Panc1 (cell line): ENCODE results near the gene NR5A1. TPM values are rescaled to one million over a fixed set of nuclear protein-coding genes. Genes with fewer than 3 reads are reported as not detected.

Source experiments
- ATAC-seq: fragments of 200-7000 bp; cut with Tn5 transposase; 2 replicates; pipeline ENCODE4 v1.9.1; 2020; ENCODE audit warnings: mild to moderate bottlenecking, moderate library complexity
- BruUV-seq: library from RNA; stranded (reverse); fragments of 400-500 nt; replicated peaks from 2 replicates; lab custom pipeline; 2021; lab: Mats Ljungman, UMichigan
- CTCF ChIA-PET: fragments of 300-600 bp; sonication (Branson Sonifier 250); formaldehyde crosslinking; loops from one replicate; lab custom pipeline; 2022; ENCODE audit warnings: antibody characterized with exemption; lab: Charles Lee
- POLR2A ChIA-PET: fragments of 300-600 bp; sonication (Branson Sonifier 250); formaldehyde crosslinking; loops from one replicate; lab custom pipeline; 2022; ENCODE audit warnings: antibody characterized with exemption; lab: Charles Lee
- DNase-seq: peaks from one replicate; pipeline ENCODE4 v3.0.0-alpha.2; 2010; ENCODE audit warnings: low read depth, low spot score
- H3K27ac ChIP-seq: 2 replicates; pipeline ENCODE4 v1.5.1; 2011; ENCODE audit warnings: mild to moderate bottlenecking, low read length, inconsistent platforms
- H3K27me3 ChIP-seq: fragments of 200-500 bp; sonication (Bioruptor generic); 2 replicates; pipeline ENCODE4 v1.6.0; 2014; ENCODE audit warnings: low read length, inconsistent platforms; ENCODE audit not compliant: control insufficient read depth, insufficient read depth
- H3K36me3 ChIP-seq: fragments of 200-500 bp; sonication (Bioruptor generic); 2 replicates; pipeline ENCODE4 v1.5.1; 2014; ENCODE audit warnings: inconsistent platforms, mild to moderate bottlenecking, low read length, moderate library complexity; ENCODE audit not compliant: control insufficient read depth, insufficient read depth
- H3K4me1 ChIP-seq: 2 replicates; pipeline ENCODE4 v1.5.1; 2011; ENCODE audit warnings: inconsistent platforms, mild to moderate bottlenecking, low read length, moderate library complexity; ENCODE audit not compliant: control insufficient read depth, insufficient read depth
- H3K4me3 ChIP-seq, 2 experiments: 2 replicates each; pipeline ENCODE4 v1.5.1; 2011 to 2012; ENCODE audit warnings: low read depth in 2 of 2, low read length in 2 of 2, mild to moderate bottlenecking in 2 of 2, inconsistent platforms in 1 of 2, moderate library complexity in 1 of 2
- H3K9me3 ChIP-seq: fragments of 200-500 bp; sonication (Bioruptor generic); 2 replicates; pipeline ENCODE4 v1.5.1; 2014; ENCODE audit warnings: low read depth, mild to moderate bottlenecking, inconsistent platforms, low read length, moderate library complexity; ENCODE audit not compliant: control insufficient read depth, insufficient read depth
- POLR2AphosphoS5 ChIP-seq: IDR thresholded peaks from 2 replicates; pipeline ENCODE4 v1.6.1; 2012; ENCODE audit warnings: mild to moderate bottlenecking, low read depth, low read length, moderate library complexity
- SIN3A ChIP-seq: IDR thresholded peaks from 2 replicates; pipeline ENCODE4 v1.6.1; 2012; ENCODE audit warnings: low read depth, mild to moderate bottlenecking, low read length, moderate library complexity, borderline replicate concordance; ENCODE audit not compliant: insufficient read depth
- TCF7L2 ChIP-seq: IDR thresholded peaks from 2 replicates; pipeline ENCODE4 v1.6.1; 2011; ENCODE audit warnings: mild to moderate bottlenecking, low read depth, low read length, inconsistent platforms
- in situ Hi-C: cut with HindIII; loops from 2 replicates; pipeline ENCODE4 v1.10.0; 2016; ENCODE audit warnings: low sequenced_read_pairs, low pct_unique_long_range_greater_than_20kb
- intact Hi-C: fragments of 100-400 bp; cut with micrococcal nuclease; formaldehyde crosslinking; loops from one replicate; pipeline ENCODE4 v1.10.0; 2022; ENCODE audit not compliant: unreplicated experiment
- total RNA-seq: library from RNA; stranded (reverse); gene quantifications from one replicate; pipeline ENCODE4 v1.2.1, GENCODE V29; 2021; ENCODE audit not compliant: unreplicated experiment
- TF ChIP-seq, protein P1 (sequence below), 2 experiments: IDR thresholded peaks; 2 replicates each; pipeline ENCODE4 v1.6.1; 2011 to 2012; ENCODE audit warnings: low read depth in 2 of 2, control low read depth in 1 of 2, low read length in 1 of 2, mild to moderate bottlenecking in 1 of 2, moderate library complexity in 1 of 2; ENCODE audit not compliant: insufficient read depth in 1 of 2
- TF ChIP-seq, protein P2 (sequence below): fragments of 450-650 bp; IDR thresholded peaks from 2 replicates; pipeline ENCODE4 v1.5.1; 2017; ENCODE audit warnings: mild to moderate bottlenecking

The NR5A1 gene
- total RNA-seq, 1 experiment from 2014 or later = 2.5 TPM

DNA sequence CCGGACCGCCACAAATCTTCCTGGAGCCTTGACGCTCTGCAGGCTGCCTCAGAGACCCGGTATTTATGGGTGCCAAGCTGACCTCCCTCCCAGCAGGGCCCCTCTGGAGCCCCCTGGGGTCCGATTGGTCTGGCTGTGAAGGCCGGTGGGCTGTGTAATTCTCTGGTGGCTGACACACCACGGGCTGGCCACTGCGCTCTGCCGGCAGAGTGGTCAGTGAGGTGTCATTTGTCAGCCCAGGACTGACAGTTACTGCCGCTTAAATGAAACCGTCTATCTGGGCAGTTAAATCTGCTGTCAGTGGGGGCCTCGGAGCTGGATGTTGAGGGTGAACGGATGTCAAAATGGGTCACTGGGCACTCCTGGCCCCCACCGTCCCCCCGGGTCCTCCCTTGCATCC lies 10.7 kb downstream of the NR5A1 start:
- BruUV-seq = no TSS peak
- in situ Hi-C loops (no loop called here), intact Hi-C loops (no loop called here)
- POLR2A ChIA-PET = no interaction called here
- TF ChIP-seq, protein P1, sequence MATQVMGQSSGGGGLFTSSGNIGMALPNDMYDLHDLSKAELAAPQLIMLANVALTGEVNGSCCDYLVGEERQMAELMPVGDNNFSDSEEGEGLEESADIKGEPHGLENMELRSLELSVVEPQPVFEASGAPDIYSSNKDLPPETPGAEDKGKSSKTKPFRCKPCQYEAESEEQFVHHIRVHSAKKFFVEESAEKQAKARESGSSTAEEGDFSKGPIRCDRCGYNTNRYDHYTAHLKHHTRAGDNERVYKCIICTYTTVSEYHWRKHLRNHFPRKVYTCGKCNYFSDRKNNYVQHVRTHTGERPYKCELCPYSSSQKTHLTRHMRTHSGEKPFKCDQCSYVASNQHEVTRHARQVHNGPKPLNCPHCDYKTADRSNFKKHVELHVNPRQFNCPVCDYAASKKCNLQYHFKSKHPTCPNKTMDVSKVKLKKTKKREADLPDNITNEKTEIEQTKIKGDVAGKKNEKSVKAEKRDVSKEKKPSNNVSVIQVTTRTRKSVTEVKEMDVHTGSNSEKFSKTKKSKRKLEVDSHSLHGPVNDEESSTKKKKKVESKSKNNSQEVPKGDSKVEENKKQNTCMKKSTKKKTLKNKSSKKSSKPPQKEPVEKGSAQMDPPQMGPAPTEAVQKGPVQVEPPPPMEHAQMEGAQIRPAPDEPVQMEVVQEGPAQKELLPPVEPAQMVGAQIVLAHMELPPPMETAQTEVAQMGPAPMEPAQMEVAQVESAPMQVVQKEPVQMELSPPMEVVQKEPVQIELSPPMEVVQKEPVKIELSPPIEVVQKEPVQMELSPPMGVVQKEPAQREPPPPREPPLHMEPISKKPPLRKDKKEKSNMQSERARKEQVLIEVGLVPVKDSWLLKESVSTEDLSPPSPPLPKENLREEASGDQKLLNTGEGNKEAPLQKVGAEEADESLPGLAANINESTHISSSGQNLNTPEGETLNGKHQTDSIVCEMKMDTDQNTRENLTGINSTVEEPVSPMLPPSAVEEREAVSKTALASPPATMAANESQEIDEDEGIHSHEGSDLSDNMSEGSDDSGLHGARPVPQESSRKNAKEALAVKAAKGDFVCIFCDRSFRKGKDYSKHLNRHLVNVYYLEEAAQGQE (IDR thresholded peaks at IDR 0.05; ENCODE audit: insufficient read depth in 1 of 2, low read depth in 2 of 2, low read length in 1 of 2) = no peak
- TF ChIP-seq POLR2AphosphoS5 (no peak), TCF7L2 (no peak), SIN3A (no peak)
- TF ChIP-seq, protein P2, sequence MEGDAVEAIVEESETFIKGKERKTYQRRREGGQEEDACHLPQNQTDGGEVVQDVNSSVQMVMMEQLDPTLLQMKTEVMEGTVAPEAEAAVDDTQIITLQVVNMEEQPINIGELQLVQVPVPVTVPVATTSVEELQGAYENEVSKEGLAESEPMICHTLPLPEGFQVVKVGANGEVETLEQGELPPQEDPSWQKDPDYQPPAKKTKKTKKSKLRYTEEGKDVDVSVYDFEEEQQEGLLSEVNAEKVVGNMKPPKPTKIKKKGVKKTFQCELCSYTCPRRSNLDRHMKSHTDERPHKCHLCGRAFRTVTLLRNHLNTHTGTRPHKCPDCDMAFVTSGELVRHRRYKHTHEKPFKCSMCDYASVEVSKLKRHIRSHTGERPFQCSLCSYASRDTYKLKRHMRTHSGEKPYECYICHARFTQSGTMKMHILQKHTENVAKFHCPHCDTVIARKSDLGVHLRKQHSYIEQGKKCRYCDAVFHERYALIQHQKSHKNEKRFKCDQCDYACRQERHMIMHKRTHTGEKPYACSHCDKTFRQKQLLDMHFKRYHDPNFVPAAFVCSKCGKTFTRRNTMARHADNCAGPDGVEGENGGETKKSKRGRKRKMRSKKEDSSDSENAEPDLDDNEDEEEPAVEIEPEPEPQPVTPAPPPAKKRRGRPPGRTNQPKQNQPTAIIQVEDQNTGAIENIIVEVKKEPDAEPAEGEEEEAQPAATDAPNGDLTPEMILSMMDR = no peak
- DNase-seq (no peak), ATAC-seq (no peak)
- Histone ChIP-seq H3K36me3 (no peaks in the 10 kb centered on the region), H3K4me1 (no peaks in the 10 kb centered on the region), H3K27ac (no peak overlapping the region), H3K4me3 (no peak overlapping the region), H3K9me3 (no peaks in the 10 kb centered on the region), H3K27me3 (no peaks in the 10 kb centered on the region)
- CTCF ChIA-PET = interaction anchor here (0.6 kb wide), 1 partner anchor 85 kb away, joined by 5 read pairs; no protein-coding TSS in a partner anchor

DNA sequence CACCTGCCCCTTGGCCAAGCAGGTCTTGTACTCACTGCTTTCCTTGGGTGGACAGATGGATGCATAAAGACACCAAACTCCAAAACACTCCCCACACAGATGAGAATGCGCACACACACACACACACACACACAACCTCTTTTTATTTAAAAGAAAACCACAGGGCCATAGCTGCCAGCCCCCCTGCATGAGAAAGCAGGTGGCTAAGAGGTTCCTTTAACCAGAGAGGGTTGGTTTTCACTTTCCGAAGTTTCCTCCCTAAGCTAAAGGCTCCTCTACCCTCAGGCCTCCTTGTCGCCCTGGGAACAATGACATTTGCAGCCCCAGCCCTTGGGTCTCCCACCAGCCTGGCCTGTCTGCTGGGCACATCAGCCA lies 11.1 kb downstream of the NR5A1 start:
- Histone ChIP-seq H3K27me3 (no peaks in the 10 kb centered on the region), H3K9me3 (no peaks in the 10 kb centered on the region), H3K27ac (no peak overlapping the region), H3K4me3 (no peak overlapping the region), H3K36me3 (no peaks in the 10 kb centered on the region), H3K4me1 (no peaks in the 10 kb centered on the region)
- ATAC-seq = no peak
- intact Hi-C loops (no loop called here), in situ Hi-C loops (no loop called here)
- BruUV-seq = no TSS peak
- ChIA-PET CTCF (no interaction called here), POLR2A (no interaction called here)
- TF ChIP-seq, protein P2 = no peak
- TF ChIP-seq, protein P1 (IDR thresholded peaks at IDR 0.05; ENCODE audit: insufficient read depth in 1 of 2, low read depth in 2 of 2, low read length in 1 of 2) = no peak
- TF ChIP-seq SIN3A (no peak), POLR2AphosphoS5 (no peak), TCF7L2 (no peak)
- no peak for DNase-seq
